Osteocyte (in vitro differentiated cells): Measurements from ENCODE around the gene PLOD3. TPM values are rescaled to one million over a fixed set of nuclear protein-coding genes. Genes with fewer than 3 reads are reported as not detected.
A peak's percentile ranks its signal among the peaks of the same experiment; 100 is the strongest.
"Not testable (repeated sequence)": the region's sequence is repeated elsewhere in the genome, so short reads cannot be mapped to it uniquely, and the experiment has no call there.

Source experiments
- DNase-seq: peaks from one replicate; pipeline ENCODE4 v3.0.0; 2021; ENCODE audit warnings: mixed read lengths; ENCODE audit not compliant: unreplicated experiment; ENCODE audit errors: extremely low spot score
- H3K27ac Mint-ChIP-seq: one replicate; pipeline ENCODE4 v1.8.0; 2021; ENCODE audit warnings: mild to moderate bottlenecking, mixed read lengths; ENCODE audit not compliant: unreplicated experiment
- H3K27me3 Mint-ChIP-seq: one replicate; pipeline ENCODE4 v1.8.0; 2021; ENCODE audit warnings: mixed read lengths; ENCODE audit not compliant: unreplicated experiment
- H3K36me3 Mint-ChIP-seq: one replicate; pipeline ENCODE4 v1.8.0; 2021; ENCODE audit warnings: mixed read lengths; ENCODE audit not compliant: unreplicated experiment
- H3K4me1 Mint-ChIP-seq: one replicate; pipeline ENCODE4 v1.8.0; 2021; ENCODE audit warnings: mixed read lengths; ENCODE audit not compliant: unreplicated experiment
- H3K4me3 Mint-ChIP-seq: one replicate; pipeline ENCODE4 v1.8.0; 2021; ENCODE audit warnings: mild to moderate bottlenecking, moderate library complexity, mixed read lengths; ENCODE audit not compliant: unreplicated experiment
- H3K9me3 Mint-ChIP-seq: one replicate; pipeline ENCODE4 v1.8.0; 2021; ENCODE audit warnings: mixed read lengths; ENCODE audit not compliant: unreplicated experiment
- CTCF ChIP-seq: fragments of 200-600 bp; sonication (generic); IDR thresholded peaks from 2 replicates; pipeline ENCODE4 v1.5.0; 2021; ENCODE audit warnings: antibody characterized with exemption, mild to moderate bottlenecking, moderate library complexity
- total RNA-seq: library from RNA; stranded (reverse); gene quantifications from 2 replicates; pipeline ENCODE4 v1.2.1, GENCODE V29; 2021

PLOD3 gene
- total RNA-seq, 1 donor from 2014 or later: 110 TPM

- Mint-ChIP-seq H3K4me1 (peaks cover 16% of the 10 kb centered on the region), H3K27ac (no peak overlapping the region), H3K36me3 (peaks cover 2% of the 10 kb centered on the region), H3K27me3 (peaks cover 15% of the 10 kb centered on the region), H3K4me3 (no peak overlapping the region), H3K9me3 (no peaks in the 10 kb centered on the region)
- no peak for TF ChIP-seq CTCF
- DNase-seq: no peak
Observed at GRCh38 chr7:101255796-101256195, 38.4 kb upstream of the PLOD3 start.

- Mint-ChIP-seq H3K27me3 (peaks cover 15% of the 10 kb centered on the region), H3K4me1 (peaks cover 25% of the 10 kb centered on the region), H3K27ac (peak overlapping the region; percentile 94)
- H3K4me3 Mint-ChIP-seq, H3K9me3 Mint-ChIP-seq, DNase-seq, H3K36me3 Mint-ChIP-seq: not testable (repeated sequence)
Observed at GRCh38 chr7:101253199-101253598, 35.8 kb upstream of the PLOD3 start.

GRCh38 chr7:101251871-101252659, 34.7 kb upstream of the PLOD3 start:
- no peak for TF ChIP-seq CTCF
- Mint-ChIP-seq H3K27ac (peak overlapping the region; percentile 94), H3K36me3 (peaks cover 9% of the 10 kb centered on the region), H3K4me3 (peak overlapping the region; percentile 97), H3K4me1 (peaks cover 25% of the 10 kb centered on the region), H3K27me3 (peaks cover 15% of the 10 kb centered on the region), H3K9me3 (no peaks in the 10 kb centered on the region)
- DNase-seq: peak; percentile 99

GRCh38 chr7:101250324-101250723, 32.9 kb upstream of the PLOD3 start:
- no peaks in the 10 kb centered on the region for H3K9me3 Mint-ChIP-seq
- no peak for TF ChIP-seq CTCF
- no peak for DNase-seq
- H3K36me3 Mint-ChIP-seq: peaks cover 9% of the 10 kb centered on the region
- H3K4me1 Mint-ChIP-seq: peaks cover 28% of the 10 kb centered on the region
- H3K27me3 Mint-ChIP-seq: peaks cover 6% of the 10 kb centered on the region
- peak overlapping the region; percentile 97 for H3K4me3 Mint-ChIP-seq
- H3K27ac Mint-ChIP-seq: no peak overlapping the region

GRCh38 chr7:101248276-101248675, 30.9 kb upstream of the PLOD3 start:
- Mint-ChIP-seq H3K27me3 (no peaks in the 10 kb centered on the region), H3K27ac (no peak overlapping the region), H3K36me3 (peaks cover 9% of the 10 kb centered on the region), H3K4me3 (no peak overlapping the region), H3K4me1 (peaks cover 40% of the 10 kb centered on the region), H3K9me3 (no peaks in the 10 kb centered on the region)
- no peak for DNase-seq
- no peak for TF ChIP-seq CTCF
